Calu3 (cell line): ENCODE data around the gene NXN. TPM values are rescaled to one million over a fixed set of nuclear protein-coding genes. Genes with fewer than 3 reads are reported as not detected.

Source experiments
- BruUV-seq: library from RNA; stranded (reverse); fragments of 400-500 nt; replicated peaks from 2 replicates; lab custom pipeline; 2021; lab: Mats Ljungman, UMichigan
- CTCF ChIA-PET: fragments of 300-600 bp; sonication (Branson Sonifier 250); formaldehyde crosslinking; loops from one replicate; lab custom pipeline; 2022; ENCODE audit warnings: antibody characterized with exemption; lab: Charles Lee
- DNase-seq: peaks from one replicate; pipeline ENCODE4 v3.0.0; 2022
- H3K27ac Mint-ChIP-seq: one replicate; pipeline ENCODE4 v1.8.0; 2022; ENCODE audit warnings: mixed read lengths; ENCODE audit not compliant: unreplicated experiment
- H3K27me3 Mint-ChIP-seq: one replicate; pipeline ENCODE4 v1.8.0; 2022; ENCODE audit warnings: mixed read lengths; ENCODE audit not compliant: unreplicated experiment
- H3K36me3 Mint-ChIP-seq: one replicate; pipeline ENCODE4 v1.8.0; 2022; ENCODE audit warnings: mild to moderate bottlenecking, moderate library complexity, mixed read lengths; ENCODE audit not compliant: insufficient read depth, unreplicated experiment
- H3K4me1 Mint-ChIP-seq: one replicate; pipeline ENCODE4 v1.8.0; 2022; ENCODE audit warnings: mild to moderate bottlenecking, low read depth, mixed read lengths; ENCODE audit not compliant: unreplicated experiment
- H3K4me3 Mint-ChIP-seq: one replicate; pipeline ENCODE4 v1.8.0; 2022; ENCODE audit warnings: mild to moderate bottlenecking, low read depth, moderate library complexity, mixed read lengths; ENCODE audit not compliant: unreplicated experiment
- H3K9me3 Mint-ChIP-seq: one replicate; pipeline ENCODE4 v1.8.0; 2022; ENCODE audit warnings: low read depth, mixed read lengths; ENCODE audit not compliant: unreplicated experiment
- intact Hi-C: fragments of 100-400 bp; cut with micrococcal nuclease; formaldehyde crosslinking; loops from one replicate; pipeline ENCODE4 v1.10.0; 2022; ENCODE audit not compliant: unreplicated experiment
- total RNA-seq: library from RNA; stranded (reverse); gene quantifications from 2 replicates; pipeline ENCODE4 v1.2.3, GENCODE V29; 2022
- TF ChIP-seq, protein P1 (sequence below): fragments of 200-600 bp; IDR thresholded peaks from one replicate; pipeline ENCODE4 v1.8.0; 2022; ENCODE audit warnings: antibody characterized with exemption; ENCODE audit not compliant: unreplicated experiment

Gene NXN
- total RNA-seq, 1 experiment from 2014 or later: 1.8 TPM

DNA sequence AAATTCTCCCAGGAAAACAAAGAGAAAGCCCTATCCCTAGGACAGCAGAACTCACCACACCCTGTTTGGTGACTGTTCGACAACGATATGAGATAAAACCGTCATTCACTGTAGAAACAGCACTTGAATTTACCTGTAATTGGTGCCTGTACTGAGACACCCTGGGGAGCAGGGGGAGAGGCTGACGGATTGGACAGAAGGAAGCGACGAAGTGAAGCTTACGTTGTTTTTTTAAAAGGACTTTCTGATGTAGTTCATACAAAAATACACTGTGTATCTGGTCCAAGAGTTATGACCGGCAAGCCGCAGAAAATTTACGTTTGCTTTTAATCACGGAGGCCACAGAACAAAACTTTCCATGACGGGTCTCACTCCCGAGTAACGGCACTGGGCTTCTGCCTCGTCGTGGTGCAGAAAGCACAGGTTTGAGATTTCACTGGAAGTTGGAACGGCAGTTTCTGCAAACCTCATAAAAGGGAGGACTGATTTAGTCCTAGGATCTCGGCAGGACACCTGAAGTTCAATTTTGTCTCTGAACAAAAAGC, 9.7 kb downstream of the NXN start:
- Mint-ChIP-seq H3K36me3 (no peaks in the 10 kb centered on the region), H3K27ac (no peak overlapping the region), H3K4me3 (no peak overlapping the region), H3K9me3 (no peaks in the 10 kb centered on the region), H3K27me3 (no peaks in the 10 kb centered on the region), H3K4me1 (peaks cover 6% of the 10 kb centered on the region)
- intact Hi-C loops: no loop called here
- BruUV-seq: no TSS peak
- DNase-seq: no peak
- CTCF ChIA-PET: interaction anchor here (0.6 kb wide), 1 partner anchor 190 kb away, joined by 4 read pairs; no protein-coding TSS in a partner anchor
- TF ChIP-seq, protein P1, sequence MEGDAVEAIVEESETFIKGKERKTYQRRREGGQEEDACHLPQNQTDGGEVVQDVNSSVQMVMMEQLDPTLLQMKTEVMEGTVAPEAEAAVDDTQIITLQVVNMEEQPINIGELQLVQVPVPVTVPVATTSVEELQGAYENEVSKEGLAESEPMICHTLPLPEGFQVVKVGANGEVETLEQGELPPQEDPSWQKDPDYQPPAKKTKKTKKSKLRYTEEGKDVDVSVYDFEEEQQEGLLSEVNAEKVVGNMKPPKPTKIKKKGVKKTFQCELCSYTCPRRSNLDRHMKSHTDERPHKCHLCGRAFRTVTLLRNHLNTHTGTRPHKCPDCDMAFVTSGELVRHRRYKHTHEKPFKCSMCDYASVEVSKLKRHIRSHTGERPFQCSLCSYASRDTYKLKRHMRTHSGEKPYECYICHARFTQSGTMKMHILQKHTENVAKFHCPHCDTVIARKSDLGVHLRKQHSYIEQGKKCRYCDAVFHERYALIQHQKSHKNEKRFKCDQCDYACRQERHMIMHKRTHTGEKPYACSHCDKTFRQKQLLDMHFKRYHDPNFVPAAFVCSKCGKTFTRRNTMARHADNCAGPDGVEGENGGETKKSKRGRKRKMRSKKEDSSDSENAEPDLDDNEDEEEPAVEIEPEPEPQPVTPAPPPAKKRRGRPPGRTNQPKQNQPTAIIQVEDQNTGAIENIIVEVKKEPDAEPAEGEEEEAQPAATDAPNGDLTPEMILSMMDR: no peak

DNA sequence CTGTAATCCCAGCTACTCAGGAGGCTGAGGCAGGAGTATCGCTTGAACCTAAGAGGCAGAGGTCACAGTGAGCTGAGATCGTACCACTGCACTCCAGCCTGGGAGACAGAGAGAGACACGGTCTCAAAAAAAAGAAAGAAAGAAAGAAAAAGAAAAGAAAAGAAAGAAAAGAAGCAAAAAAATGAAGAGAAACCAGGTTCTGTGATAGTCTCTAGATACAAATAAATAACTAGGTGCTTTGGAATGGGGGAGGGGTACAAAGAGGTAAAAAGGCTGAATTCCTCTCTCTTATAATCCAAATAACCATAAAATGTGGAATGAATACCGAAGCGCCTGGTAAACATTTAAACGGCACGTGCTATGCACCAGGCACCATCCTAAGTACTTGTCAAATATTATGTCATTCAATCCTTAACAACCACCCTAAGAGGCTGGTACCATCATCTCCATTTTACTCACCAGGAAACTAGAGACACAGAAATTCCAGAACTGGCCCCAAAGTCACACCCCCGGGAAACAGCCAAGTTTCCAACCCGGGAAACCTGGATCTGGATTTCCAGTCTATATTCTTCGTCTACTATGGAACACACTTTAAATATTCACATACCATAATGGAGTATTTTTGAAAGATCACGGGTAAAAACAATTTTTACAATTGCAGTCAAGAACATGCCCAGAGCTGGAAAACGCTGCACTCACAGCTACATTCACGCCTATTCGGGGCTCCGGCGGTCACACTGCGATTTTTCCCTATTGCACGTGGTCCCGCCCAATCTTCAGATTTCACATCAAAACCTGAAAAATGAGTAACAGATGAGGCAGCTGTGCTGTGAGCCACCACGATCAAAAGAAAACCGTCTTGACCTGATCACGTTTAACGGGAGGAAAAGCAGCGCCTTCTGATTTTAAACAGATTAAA, 10.5 kb downstream of the NXN start:
- no TSS peak for BruUV-seq
- DNase-seq: no peak
- CTCF ChIA-PET: interaction anchor here (0.6 kb wide), 1 partner anchor 189 kb away, joined by 4 read pairs; no protein-coding TSS in a partner anchor
- Mint-ChIP-seq H3K4me3 (no peak overlapping the region), H3K27me3 (no peaks in the 10 kb centered on the region), H3K36me3 (no peaks in the 10 kb centered on the region), H3K27ac (no peak overlapping the region), H3K9me3 (no peaks in the 10 kb centered on the region), H3K4me1 (peaks cover 6% of the 10 kb centered on the region)
- intact Hi-C loops: no loop called here
- TF ChIP-seq, protein P1: no peak

DNA sequence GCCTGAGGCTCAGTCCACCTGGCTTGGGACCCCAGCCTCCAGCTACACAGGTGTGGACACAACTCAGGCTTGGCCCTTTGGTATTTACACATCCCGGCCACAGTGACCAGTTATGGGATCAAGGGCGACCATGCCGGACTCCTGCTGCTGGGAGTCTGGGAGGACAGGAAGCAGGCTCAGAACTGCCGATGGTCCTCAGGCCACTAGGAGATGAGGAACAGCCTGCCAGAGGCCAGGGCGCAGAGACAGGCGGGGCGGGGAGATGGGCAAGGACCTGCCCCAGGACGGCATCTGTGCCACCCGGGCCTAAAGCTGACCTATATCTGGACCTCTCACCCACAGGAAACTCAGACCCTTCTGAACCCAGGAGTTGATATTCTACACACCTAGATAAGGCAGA, 12.5 kb downstream of the NXN start:
- intact Hi-C loops: no loop called here
- Mint-ChIP-seq H3K9me3 (no peaks in the 10 kb centered on the region), H3K36me3 (no peaks in the 10 kb centered on the region), H3K4me1 (no peaks in the 10 kb centered on the region), H3K27ac (no peak overlapping the region), H3K4me3 (no peak overlapping the region), H3K27me3 (no peaks in the 10 kb centered on the region)
- CTCF ChIA-PET: no interaction called here
- TF ChIP-seq, protein P1: no peak
- no peak for DNase-seq
- BruUV-seq: no TSS peak

DNA sequence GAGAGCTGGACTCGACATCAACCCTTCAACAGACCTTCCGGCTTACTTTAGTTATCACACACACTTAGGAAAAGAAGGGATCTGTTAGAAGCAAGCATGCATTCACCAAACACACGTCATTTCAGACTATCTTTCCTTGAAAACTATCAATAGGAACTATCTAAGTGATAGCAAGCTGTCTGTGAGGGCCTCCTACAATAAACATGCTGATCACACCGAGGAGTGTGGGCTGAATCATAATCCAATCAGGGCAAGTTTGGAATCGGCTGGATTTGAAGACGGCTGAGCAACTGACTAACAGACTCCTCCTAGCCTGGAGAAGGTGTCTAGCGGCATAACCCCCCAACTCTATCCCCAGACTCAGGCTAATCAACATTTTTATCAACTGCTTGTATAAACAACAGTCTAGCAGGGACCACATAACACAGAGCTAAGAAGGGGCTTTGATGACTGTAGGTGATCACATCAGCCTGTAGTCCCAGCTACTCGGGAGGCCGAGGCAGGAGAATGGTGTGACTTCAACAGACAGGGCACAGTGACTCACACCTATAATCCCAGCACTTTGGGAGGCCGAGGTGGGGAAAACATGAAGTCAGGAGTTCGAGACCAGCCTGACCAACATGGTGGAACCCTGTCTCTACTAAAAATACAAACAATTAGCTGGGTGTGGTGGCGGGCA, 14.1 kb downstream of the NXN start:
- CTCF ChIA-PET: no interaction called here
- BruUV-seq: no TSS peak
- intact Hi-C loops: no loop called here
- no peak for DNase-seq
- TF ChIP-seq, protein P1: no peak
- no peak overlapping the region for H3K27ac Mint-ChIP-seq
- no peaks in the 10 kb centered on the region for H3K27me3 Mint-ChIP-seq
- no peaks in the 10 kb centered on the region for H3K36me3 Mint-ChIP-seq
- no peaks in the 10 kb centered on the region for H3K4me1 Mint-ChIP-seq
- no peak overlapping the region for H3K4me3 Mint-ChIP-seq
- no peaks in the 10 kb centered on the region for H3K9me3 Mint-ChIP-seq
